Psoas muscle (tissue), 8 donors: ENCODE results near the gene POC1A. TPM values are rescaled to one million over a fixed set of nuclear protein-coding genes. Genes with fewer than 3 reads are reported as not detected.
A peak's percentile ranks its signal among the peaks of the same experiment; 100 is the strongest.

Source experiments
- ATAC-seq, 4 donors: fragments of 200-7000 bp; cut with Tn5 transposase; one replicate each; pipeline ENCODE4 v1.9.1; 2020; ENCODE audit warnings: moderate library complexity in 3 of 4, mild to moderate bottlenecking in 2 of 4
- DNase-seq, 2 donors: peaks; one replicate each; pipeline ENCODE4 v3.0.0-alpha.2; 2020
- H3K27ac ChIP-seq: fragments of 200-600 bp; one replicate; pipeline ENCODE4 v1.8.0; 2022
- H3K27me3 ChIP-seq, 3 donors: fragments of 200-600 bp in 1 of 3; one replicate each; pipeline versions ENCODE4 v1.6.1 to v1.8.0; 2013 to 2022; ENCODE audit warnings: low read length in 2 of 3, mild to moderate bottlenecking in 2 of 3, moderate library complexity in 1 of 3; ENCODE audit not compliant: insufficient read depth in 3 of 3
- H3K36me3 ChIP-seq, 2 donors: fragments of 200-600 bp in 1 of 2; one replicate each; pipeline versions ENCODE4 v1.6.1 to v1.8.0; 2013 to 2022; ENCODE audit warnings: low read depth in 1 of 2, mild to moderate bottlenecking in 1 of 2, moderate library complexity in 1 of 2; ENCODE audit not compliant: insufficient read depth in 1 of 2
- H3K4me1 ChIP-seq: fragments of 200-600 bp; one replicate; pipeline ENCODE4 v1.8.0; 2022
- H3K4me3 ChIP-seq: fragments of 200-600 bp; one replicate; pipeline ENCODE4 v1.8.0; 2022; ENCODE audit warnings: mild to moderate bottlenecking
- H3K9me3 ChIP-seq: fragments of 200-600 bp; one replicate; pipeline ENCODE4 v1.8.0; 2022
- CTCF ChIP-seq: fragments of 200-600 bp; IDR thresholded peaks from one replicate; pipeline ENCODE4 v1.8.0; 2022; ENCODE audit warnings: antibody characterized with exemption
- WGBS, 3 donors: extraction: QIAGEN DNeasy Blood & Tissue Kit; methylation state at CpG; one replicate each; pipeline versions ENCODE4 v1.1.6 to v1.1.7; 2013; 5-methylcytosine and 5-hydroxymethylcytosine counted together
- intact Hi-C, 2 donors: fragments of 100-400 bp; cut with DNase I; formaldehyde crosslinking; loops; one replicate each; pipeline versions ENCODE4 v1.11.0 to v1.14.2; 2022
- long read RNA-seq, 2 donors: library from polyadenylated mRNA; unstranded; transcript quantifications; one replicate each; pipeline ENCODE4 v2.0.0, GENCODE V29; 2021
- polyA plus RNA-seq, 3 donors: library from polyadenylated mRNA; stranded (reverse); fragments of 200-250 nt; gene quantifications; one replicate each; pipeline ENCODE4 v1.2.3, GENCODE V29; 2013
- total RNA-seq, 4 donors: library from RNA; stranded (reverse); fragmentation: NEBNext Ultra II Directional in 2 of 4; extraction: Animal tissue kit (Norgen Biotek cat#: 25700) in 2 of 4; gene quantifications; one replicate each; pipeline versions ENCODE4 v1.2.1 to v1.2.4, GENCODE V29; 2021 to 2023
- donor health status: healthy with polysubstance abuse.
- donor health status: DM: no; HTN: no; CAD: no; lungs with moderate emphysema.
- donor health status: Bipolar disorder and iron deficiency.
- donor health status: healthy.
- donor health status: DM: yes; HTN: yes; CAD: no.
- donor health status: DM: no; HTN: no; CAD: no.
- donor health status: DM: no; HTN: no; CAD: no.
- donor health status: DM: yes; HTN: yes; CAD: no.

Gene POC1A
- total RNA-seq (1 to 10 TPM; 1.1 to 3.2 (median 1.6) TPM), polyA plus RNA-seq (1 to 10 TPM in 2 of 3 donors, under 1 TPM in 1; 0.87 to 2.9 (median 2.1) TPM)
- long read RNA-seq, donor 1, partial matches to known transcripts: 0 of 2 reads
- long read RNA-seq, donor 1, other reads (novel, unspliced or antisense): 1 of 2 reads
- long read RNA-seq, donor 2, partial matches to known transcripts: 0 of 2 reads
- long read RNA-seq, donor 2, other reads (novel, unspliced or antisense): 1 of 2 reads

- Histone ChIP-seq H3K4me3 (peak within 1 kb of the TSS; percentile 84), H3K27me3 (no peaks in the 10 kb centered on the region), H3K9me3 (no peaks in the 10 kb centered on the region), H3K27ac (peak within 1 kb of the TSS; percentile 92), H3K36me3 (no peaks in the 10 kb centered on the region), H3K4me1 (peaks cover 10% of the 10 kb centered on the region)
- WGBS, 3 donors: 0% methylated on average over 73 to 83 of the region's 83 CpGs
- peak; percentile 97 to 98 (median 97) for ATAC-seq
- intact Hi-C loops: loop anchor here in 1 of 2 donors (1.0 to 5.0 kb wide), 2 partner anchors 43 to 63 kb away; partner anchors contain the start of gene ALAS1
- no peak for TF ChIP-seq CTCF
- peak; percentile 96 to 98 for DNase-seq
Measured at GRCh38 chr3:52154135-52155094, at the start of gene POC1A. POC1A (minus strand) TSS chr3:52154423; CDS start chr3:52154372, 51 bp downstream.

- no peaks in the 10 kb centered on the region for H3K27me3 ChIP-seq
- ATAC-seq: no peak
- H3K27ac ChIP-seq: no peak overlapping the region
- H3K4me3 ChIP-seq: no peak overlapping the region
- TF ChIP-seq CTCF: no peak
- WGBS, 3 donors: 72 to 80% (median 78%) methylated on average over 1 of the region's 1 CpG
- H3K36me3 ChIP-seq: peaks cover 16 to 97% of the 10 kb centered on the region in 2 donors
- no peaks in the 10 kb centered on the region for H3K9me3 ChIP-seq
- intact Hi-C loops: no loop called here
- H3K4me1 ChIP-seq: peaks cover 30% of the 10 kb centered on the region
- DNase-seq: no peak
Measured at GRCh38 chr3:52203701-52204100, 49.5 kb upstream of the POC1A start.

- WGBS, 3 donors: 76 to 83% (median 80%) methylated on average over 4 of the region's 4 CpGs
- intact Hi-C loops: no loop called here
- Histone ChIP-seq H3K9me3 (no peaks in the 10 kb centered on the region), H3K27me3 (no peaks in the 10 kb centered on the region), H3K36me3 (peaks cover 11 to 86% of the 10 kb centered on the region in 2 donors), H3K27ac (no peak overlapping the region), H3K4me3 (no peak overlapping the region), H3K4me1 (peaks cover 34% of the 10 kb centered on the region)
- no peak for TF ChIP-seq CTCF
- DNase-seq (no peak), ATAC-seq (no peak)
Measured at GRCh38 chr3:52202384-52203077, 48.3 kb upstream of the POC1A start.

- TF ChIP-seq CTCF: no peak
- Histone ChIP-seq H3K9me3 (no peaks in the 10 kb centered on the region), H3K27me3 (no peaks in the 10 kb centered on the region), H3K4me1 (peaks cover 42% of the 10 kb centered on the region), H3K27ac (no peak overlapping the region), H3K36me3 (peaks cover 11 to 72% of the 10 kb centered on the region in 2 donors), H3K4me3 (no peak overlapping the region)
- DNase-seq (no peak), ATAC-seq (no peak)
- intact Hi-C loops: no loop called here
- WGBS, 3 donors: 93 to 96% (median 95%) methylated on average over 5 of the region's 5 CpGs
Measured at GRCh38 chr3:52200981-52201679, 46.9 kb upstream of the POC1A start.
